HEK293 (cell line): Measurements from ENCODE around the gene FGF3.

Experiments
- CTCF ChIA-PET: fragments of 350-600 bp; formaldehyde crosslinking; extraction: SDS; loops from one replicate; lab custom pipeline; 2021; ENCODE audit warnings: antibody characterized with exemption; lab: Yijun Ruan, JAX
- POLR2A ChIA-PET: fragments of 300-600 bp; formaldehyde crosslinking; extraction: SDS; loops from one replicate; lab custom pipeline; 2020; ENCODE audit warnings: antibody characterized with exemption, inconsistent platforms; lab: Yijun Ruan, JAX
- H3K27ac ChIP-seq: fragments of 200-500 bp; sonication (Bioruptor generic); 2 replicates; pipeline ENCODE4 v1.5.1; 2014; ENCODE audit warnings: low read depth, low read length, control low read depth, inconsistent platforms; ENCODE audit errors: extremely low read depth
- H3K36me3 ChIP-seq, 2 experiments: fragments of 200-500 bp in 1 of 2; sonication (Bioruptor generic) in 1 of 2; 1 replicate in 1 of 2; 2 replicates in 1 of 2; pipeline ENCODE4 v1.5.1; 2014 to 2017; ENCODE audit warnings: inconsistent platforms in 2 of 2, low read length in 2 of 2; ENCODE audit not compliant: control insufficient read depth in 2 of 2, insufficient read depth in 1 of 2
- H3K4me1 ChIP-seq: fragments of 200-500 bp; sonication (Bioruptor generic); 2 replicates; pipeline ENCODE4 v1.5.1; 2014; ENCODE audit warnings: mild to moderate bottlenecking, low read length, inconsistent platforms; ENCODE audit not compliant: control insufficient read depth, insufficient read depth
- H3K4me3 ChIP-seq: 2 replicates; pipeline ENCODE4 v1.5.1; 2011; ENCODE audit warnings: low read depth, mild to moderate bottlenecking, control low read depth, low read length, moderate library complexity
- H3K9me3 ChIP-seq: fragments of 200-500 bp; sonication (Bioruptor generic); 2 replicates; pipeline ENCODE4 v1.5.1; 2014; ENCODE audit warnings: low read depth, low read length, inconsistent platforms; ENCODE audit not compliant: control insufficient read depth, insufficient read depth
- PRDM1 ChIP-seq: fragments of 450-650 bp; formaldehyde crosslinking; IDR thresholded peaks from 2 replicates; pipeline ENCODE4; 2016; ENCODE audit warnings: missing biosample characterization, missing genetic modification characterization
- SCRT1 ChIP-seq: fragments of 450-650 bp; formaldehyde crosslinking; IDR thresholded peaks from 2 replicates; pipeline ENCODE4 v1.5.1; 2016; ENCODE audit warnings: missing biosample characterization, missing genetic modification characterization, borderline replicate concordance
- TSHZ1 ChIP-seq: fragments of 450-650 bp; formaldehyde crosslinking; IDR thresholded peaks from 2 replicates; pipeline ENCODE4 v1.5.1; 2016; ENCODE audit warnings: missing biosample characterization, missing genetic modification characterization, borderline replicate concordance
- ZBTB17 ChIP-seq: fragments of 450-650 bp; formaldehyde crosslinking; IDR thresholded peaks from 2 replicates; pipeline ENCODE4 v1.5.1; 2016; ENCODE audit warnings: missing biosample characterization, missing genetic modification characterization
- ZNF148 ChIP-seq: fragments of 450-650 bp; formaldehyde crosslinking; IDR thresholded peaks from 2 replicates; pipeline ENCODE4 v1.5.0; 2017; ENCODE audit warnings: missing biosample characterization, missing genetic modification characterization, borderline replicate concordance
- ZNF2 ChIP-seq: fragments of 450-650 bp; formaldehyde crosslinking; IDR thresholded peaks from 2 replicates; pipeline ENCODE4 v1.5.1; 2016; ENCODE audit warnings: missing biosample characterization, missing genetic modification characterization
- ZNF280D ChIP-seq: fragments of 450-650 bp; formaldehyde crosslinking; IDR thresholded peaks from 2 replicates; pipeline ENCODE4 v1.5.1; 2016; ENCODE audit warnings: missing biosample characterization, missing genetic modification characterization
- ZNF341 ChIP-seq: fragments of 450-650 bp; formaldehyde crosslinking; IDR thresholded peaks from 2 replicates; pipeline ENCODE4; 2016; ENCODE audit warnings: low read depth, missing biosample characterization, missing genetic modification characterization
- ZNF433 ChIP-seq: fragments of 450-650 bp; formaldehyde crosslinking; IDR thresholded peaks from 2 replicates; pipeline ENCODE4 v1.5.1; 2016; ENCODE audit warnings: missing biosample characterization, missing genetic modification characterization, low read depth
- ZNF488 ChIP-seq: fragments of 450-650 bp; formaldehyde crosslinking; IDR thresholded peaks from 2 replicates; pipeline ENCODE4 v1.5.1; 2016; ENCODE audit warnings: missing biosample characterization, missing genetic modification characterization
- ZNF513 ChIP-seq: fragments of 450-650 bp; IDR thresholded peaks from 2 replicates; pipeline ENCODE4 v1.5.1; 2018; ENCODE audit warnings: missing biosample characterization, missing genetic modification characterization
- ZNF558 ChIP-seq: fragments of 450-650 bp; formaldehyde crosslinking; IDR thresholded peaks from 2 replicates; pipeline ENCODE4 v1.5.1; 2016; ENCODE audit warnings: missing biosample characterization, missing genetic modification characterization
- ZNF629 ChIP-seq: fragments of 450-650 bp; formaldehyde crosslinking; IDR thresholded peaks from 2 replicates; pipeline ENCODE4 v1.5.1; 2017; ENCODE audit warnings: missing biosample characterization, missing genetic modification characterization
- ZNF654 ChIP-seq: fragments of 450-650 bp; formaldehyde crosslinking; IDR thresholded peaks from 2 replicates; pipeline ENCODE4 v1.5.1; 2016; ENCODE audit warnings: low read depth, missing biosample characterization, missing genetic modification characterization
- ZNF670 ChIP-seq: fragments of 450-650 bp; formaldehyde crosslinking; IDR thresholded peaks from 2 replicates; pipeline ENCODE4 v1.5.1; 2016; ENCODE audit warnings: missing biosample characterization, missing genetic modification characterization, low read depth
- ZNF677 ChIP-seq: fragments of 450-650 bp; IDR thresholded peaks from 2 replicates; pipeline ENCODE4 v1.5.0; 2018; ENCODE audit warnings: missing biosample characterization, mild to moderate bottlenecking, missing genetic modification characterization, moderate library complexity
- ZNF692 ChIP-seq: fragments of 450-650 bp; formaldehyde crosslinking; IDR thresholded peaks from 2 replicates; pipeline ENCODE4 v1.5.1; 2016; ENCODE audit warnings: missing biosample characterization, missing genetic modification characterization
- ZNF791 ChIP-seq: fragments of 450-650 bp; formaldehyde crosslinking; IDR thresholded peaks from 2 replicates; pipeline ENCODE4 v1.5.1; 2016; ENCODE audit warnings: missing biosample characterization, missing genetic modification characterization

FGF3 gene

GRCh38 chr11:69822676-69823494 lies 3.7 kb upstream of the FGF3 start:
- CTCF ChIA-PET: interaction anchor here (1.0 kb wide), 1 partner anchor 19 kb away, joined by 5 read pairs; no protein-coding TSS in a partner anchor
- POLR2A ChIA-PET: no interaction called here
- Histone ChIP-seq H3K36me3 (no peaks in the 10 kb centered on the region), H3K4me3 (no peak overlapping the region), H3K9me3 (no peaks in the 10 kb centered on the region), H3K4me1 (no peaks in the 10 kb centered on the region), H3K27ac (no peak overlapping the region)
- TF ChIP-seq ZNF677 (tag by site-specific recombination) (no peak), ZNF513 (no peak), ZNF670 (no peak), PRDM1 (tag by site-specific recombination) (no peak), ZNF280D (no peak), ZNF433 (tag by site-specific recombination) (no peak), ZNF341 (tag by site-specific recombination) (no peak), ZNF2 (no peak), ZBTB17 (tag by site-specific recombination) (no peak), SCRT1 (tag by site-specific recombination) (no peak), ZNF654 (tag by site-specific recombination) (no peak), TSHZ1 (tag by site-specific recombination) (no peak), ZNF692 (tag by site-specific recombination) (no peak), ZNF629 (no peak), ZNF558 (tag by site-specific recombination) (no peak), ZNF791 (no peak), ZNF488 (tag by site-specific recombination) (no peak), ZNF148 (no peak)
